ENCODE measurements around the gene ADNP. TPM values are rescaled to one million over a fixed set of nuclear protein-coding genes. Genes with fewer than 3 reads are reported as not detected.

Gene ADNP
- total and polyA plus RNA-seq, 2 of the 13 experiments (the other 11 are each of a cell fraction or from before 2014, with no cell fraction given), result 21.0 to 21.5 TPM

DNA sequence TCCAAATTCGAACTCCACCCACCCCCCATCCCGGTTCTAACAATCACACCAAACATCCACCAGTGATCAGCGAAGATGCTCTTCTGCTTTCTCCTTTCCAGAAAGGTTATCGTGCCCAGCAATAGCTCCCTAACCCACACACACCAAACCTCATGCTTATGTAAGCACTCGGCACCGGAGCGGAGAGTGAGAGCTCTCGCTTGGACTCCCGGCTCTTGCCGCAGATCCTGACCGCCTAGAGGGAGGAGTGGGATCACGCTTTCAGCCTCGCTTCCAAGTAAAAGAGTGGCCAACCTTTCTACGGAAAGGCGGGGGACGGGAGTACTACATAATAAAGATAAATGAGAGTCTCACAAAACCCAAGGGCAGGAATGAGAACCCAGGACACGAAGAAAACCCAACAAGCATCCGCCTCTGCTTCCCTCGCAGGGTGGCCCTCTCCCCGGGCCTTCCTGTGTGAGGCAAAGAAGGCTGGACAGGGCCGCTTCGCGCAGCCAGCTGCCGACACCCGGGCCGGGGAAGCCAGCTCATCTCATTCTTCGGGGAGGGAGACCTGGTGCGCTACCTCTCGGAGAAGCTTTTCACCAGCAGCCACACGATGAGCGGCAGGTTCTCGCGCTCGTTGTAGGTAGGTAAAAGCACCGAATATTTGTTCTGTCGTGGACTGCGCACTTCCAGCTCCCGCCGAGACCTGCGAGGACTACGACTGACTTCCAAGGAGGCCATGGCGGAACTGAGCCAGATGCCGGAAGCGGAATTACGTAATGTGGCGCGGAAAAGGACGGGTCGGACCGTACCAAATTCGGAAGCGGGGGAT lies 26.8 kb upstream of the ADNP start, which contains the start of gene DPM1 (continued):
- TF ChIP-seq ZNF383 (CRISPR knock-in tag; IDR thresholded peaks at IDR 0.05; ENCODE audit: borderline replicate concordance), result no peak; the same call in 1 of the 2 replicates
- TF ChIP-seq RARG (CRISPR knock-in tag; IDR thresholded peaks at IDR 0.05; ENCODE audit: low read depth), result no peak
- TF ChIP-seq SMAD3 (CRISPR knock-in tag; IDR thresholded peaks at IDR 0.05), result peak; percentile 24
- TF ChIP-seq SALL1 (CRISPR knock-in tag; IDR thresholded peaks at IDR 0.05), result peak; percentile 75; the same call in 1 of the 2 replicates
- TF ChIP-seq, protein P1, sequence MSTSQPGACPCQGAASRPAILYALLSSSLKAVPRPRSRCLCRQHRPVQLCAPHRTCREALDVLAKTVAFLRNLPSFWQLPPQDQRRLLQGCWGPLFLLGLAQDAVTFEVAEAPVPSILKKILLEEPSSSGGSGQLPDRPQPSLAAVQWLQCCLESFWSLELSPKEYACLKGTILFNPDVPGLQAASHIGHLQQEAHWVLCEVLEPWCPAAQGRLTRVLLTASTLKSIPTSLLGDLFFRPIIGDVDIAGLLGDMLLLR (CRISPR knock-in tag; IDR thresholded peaks at IDR 0.05), result no peak; the same call in none of the 2 replicates
- TF ChIP-seq JDP2 (CRISPR knock-in tag; IDR thresholded peaks at IDR 0.05; ENCODE audit: borderline replicate concordance), result no peak
- no peak for TF ChIP-seq ZFP62 (CRISPR knock-in tag; IDR thresholded peaks at IDR 0.05)
- no peak for TF ChIP-seq ZNF777 (CRISPR knock-in tag; IDR thresholded peaks at IDR 0.05)
- TF ChIP-seq KMT2A (CRISPR knock-in tag; IDR thresholded peaks at IDR 0.05), result peak; percentile 96
- TF ChIP-seq, protein P2, sequence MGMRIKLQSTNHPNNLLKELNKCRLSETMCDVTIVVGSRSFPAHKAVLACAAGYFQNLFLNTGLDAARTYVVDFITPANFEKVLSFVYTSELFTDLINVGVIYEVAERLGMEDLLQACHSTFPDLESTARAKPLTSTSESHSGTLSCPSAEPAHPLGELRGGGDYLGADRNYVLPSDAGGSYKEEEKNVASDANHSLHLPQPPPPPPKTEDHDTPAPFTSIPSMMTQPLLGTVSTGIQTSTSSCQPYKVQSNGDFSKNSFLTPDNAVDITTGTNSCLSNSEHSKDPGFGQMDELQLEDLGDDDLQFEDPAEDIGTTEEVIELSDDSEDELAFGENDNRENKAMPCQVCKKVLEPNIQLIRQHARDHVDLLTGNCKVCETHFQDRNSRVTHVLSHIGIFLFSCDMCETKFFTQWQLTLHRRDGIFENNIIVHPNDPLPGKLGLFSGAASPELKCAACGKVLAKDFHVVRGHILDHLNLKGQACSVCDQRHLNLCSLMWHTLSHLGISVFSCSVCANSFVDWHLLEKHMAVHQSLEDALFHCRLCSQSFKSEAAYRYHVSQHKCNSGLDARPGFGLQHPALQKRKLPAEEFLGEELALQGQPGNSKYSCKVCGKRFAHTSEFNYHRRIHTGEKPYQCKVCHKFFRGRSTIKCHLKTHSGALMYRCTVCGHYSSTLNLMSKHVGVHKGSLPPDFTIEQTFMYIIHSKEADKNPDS (CRISPR knock-in tag; IDR thresholded peaks at IDR 0.05), result no peak
- TF ChIP-seq, protein P3, sequence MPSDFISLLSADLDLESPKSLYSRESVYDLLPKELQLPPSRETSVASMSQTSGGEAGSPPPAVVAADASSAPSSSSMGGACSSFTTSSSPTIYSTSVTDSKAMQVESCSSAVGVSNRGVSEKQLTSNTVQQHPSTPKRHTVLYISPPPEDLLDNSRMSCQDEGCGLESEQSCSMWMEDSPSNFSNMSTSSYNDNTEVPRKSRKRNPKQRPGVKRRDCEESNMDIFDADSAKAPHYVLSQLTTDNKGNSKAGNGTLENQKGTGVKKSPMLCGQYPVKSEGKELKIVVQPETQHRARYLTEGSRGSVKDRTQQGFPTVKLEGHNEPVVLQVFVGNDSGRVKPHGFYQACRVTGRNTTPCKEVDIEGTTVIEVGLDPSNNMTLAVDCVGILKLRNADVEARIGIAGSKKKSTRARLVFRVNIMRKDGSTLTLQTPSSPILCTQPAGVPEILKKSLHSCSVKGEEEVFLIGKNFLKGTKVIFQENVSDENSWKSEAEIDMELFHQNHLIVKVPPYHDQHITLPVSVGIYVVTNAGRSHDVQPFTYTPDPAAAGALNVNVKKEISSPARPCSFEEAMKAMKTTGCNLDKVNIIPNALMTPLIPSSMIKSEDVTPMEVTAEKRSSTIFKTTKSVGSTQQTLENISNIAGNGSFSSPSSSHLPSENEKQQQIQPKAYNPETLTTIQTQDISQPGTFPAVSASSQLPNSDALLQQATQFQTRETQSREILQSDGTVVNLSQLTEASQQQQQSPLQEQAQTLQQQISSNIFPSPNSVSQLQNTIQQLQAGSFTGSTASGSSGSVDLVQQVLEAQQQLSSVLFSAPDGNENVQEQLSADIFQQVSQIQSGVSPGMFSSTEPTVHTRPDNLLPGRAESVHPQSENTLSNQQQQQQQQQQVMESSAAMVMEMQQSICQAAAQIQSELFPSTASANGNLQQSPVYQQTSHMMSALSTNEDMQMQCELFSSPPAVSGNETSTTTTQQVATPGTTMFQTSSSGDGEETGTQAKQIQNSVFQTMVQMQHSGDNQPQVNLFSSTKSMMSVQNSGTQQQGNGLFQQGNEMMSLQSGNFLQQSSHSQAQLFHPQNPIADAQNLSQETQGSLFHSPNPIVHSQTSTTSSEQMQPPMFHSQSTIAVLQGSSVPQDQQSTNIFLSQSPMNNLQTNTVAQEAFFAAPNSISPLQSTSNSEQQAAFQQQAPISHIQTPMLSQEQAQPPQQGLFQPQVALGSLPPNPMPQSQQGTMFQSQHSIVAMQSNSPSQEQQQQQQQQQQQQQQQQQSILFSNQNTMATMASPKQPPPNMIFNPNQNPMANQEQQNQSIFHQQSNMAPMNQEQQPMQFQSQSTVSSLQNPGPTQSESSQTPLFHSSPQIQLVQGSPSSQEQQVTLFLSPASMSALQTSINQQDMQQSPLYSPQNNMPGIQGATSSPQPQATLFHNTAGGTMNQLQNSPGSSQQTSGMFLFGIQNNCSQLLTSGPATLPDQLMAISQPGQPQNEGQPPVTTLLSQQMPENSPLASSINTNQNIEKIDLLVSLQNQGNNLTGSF (CRISPR knock-in tag; IDR thresholded peaks at IDR 0.05), result no peak
- TF ChIP-seq REL (CRISPR knock-in tag; conservative IDR thresholded peaks at IDR 0.05), result 0 out of 2 replicates have a peak, but pooled peaks have one; percentile 40
- peak; percentile 79; the same call in 1 of the 2 replicates for TF ChIP-seq ZNF160 (CRISPR knock-in tag; IDR thresholded peaks at IDR 0.05)
- TF ChIP-seq, protein P4, sequence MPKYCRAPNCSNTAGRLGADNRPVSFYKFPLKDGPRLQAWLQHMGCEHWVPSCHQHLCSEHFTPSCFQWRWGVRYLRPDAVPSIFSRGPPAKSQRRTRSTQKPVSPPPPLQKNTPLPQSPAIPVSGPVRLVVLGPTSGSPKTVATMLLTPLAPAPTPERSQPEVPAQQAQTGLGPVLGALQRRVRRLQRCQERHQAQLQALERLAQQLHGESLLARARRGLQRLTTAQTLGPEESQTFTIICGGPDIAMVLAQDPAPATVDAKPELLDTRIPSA (CRISPR knock-in tag; IDR thresholded peaks at IDR 0.05; ENCODE audit: borderline replicate concordance), result peak; percentile 85; the same call in 1 of the 2 replicates
- no peak for TF ChIP-seq ZFP36 (IDR thresholded peaks at IDR 0.05; ENCODE audit: borderline replicate concordance, low read depth, low read length, partially characterized antibody)
- no peak for TF ChIP-seq TCF12 (IDR thresholded peaks at IDR 0.05)
- no peak for TF ChIP-seq TCF12 (CRISPR knock-in tag; IDR thresholded peaks at IDR 0.05)
- 0 out of 2 replicates have a peak, but pooled peaks have one; percentile 44 for TF ChIP-seq RBAK (CRISPR knock-in tag; IDR thresholded peaks at IDR 0.05)
- no peak; the same call in 1 of the 2 replicates for TF ChIP-seq KLF11 (CRISPR knock-in tag; IDR thresholded peaks at IDR 0.05)
- TF ChIP-seq ATM (IDR thresholded peaks at IDR 0.05; ENCODE audit: borderline replicate concordance), result no peak; the same call in 1 of the 2 replicates
- peak; percentile 84; the same call in 1 of the 2 replicates for TF ChIP-seq STAT5B (CRISPR knock-in tag; IDR thresholded peaks at IDR 0.05)
- TF ChIP-seq ZNF629 (CRISPR knock-in tag; conservative IDR thresholded peaks at IDR 0.05), result no peak

Data from HepG2 (cell line).